Parathyroid adenoma (tissue), 2 donors: Measurements from ENCODE around the gene LRSAM1.

Source experiments
- H2AFZ ChIP-seq: fragments of 300-600 bp; sonication (generic); one replicate; pipeline ENCODE4 v1.7.0; 2017; ENCODE audit warnings: antibody characterized with exemption, mild to moderate bottlenecking
- H3K27ac ChIP-seq: fragments of 300-600 bp; sonication (generic); one replicate; pipeline ENCODE4 v1.7.0; 2017
- H3K27me3 ChIP-seq: fragments of 300-600 bp; sonication (generic); one replicate; pipeline ENCODE4 v1.7.0; 2017; ENCODE audit warnings: low read length; ENCODE audit not compliant: control insufficient read depth, insufficient read depth
- H3K36me3 ChIP-seq: fragments of 300-600 bp; sonication (generic); one replicate; pipeline ENCODE4 v1.7.0; 2017; ENCODE audit warnings: low read length; ENCODE audit not compliant: control insufficient read depth, insufficient read depth
- H3K4me1 ChIP-seq: fragments of 300-600 bp; sonication (generic); one replicate; pipeline ENCODE4 v1.7.0; 2017; ENCODE audit warnings: control low read depth
- H3K4me2 ChIP-seq: fragments of 300-600 bp; sonication (generic); one replicate; pipeline ENCODE4 v1.7.0; 2017; ENCODE audit warnings: low read length
- H3K4me3 ChIP-seq: fragments of 300-600 bp; sonication (generic); one replicate; pipeline ENCODE4 v1.7.0; 2017; ENCODE audit warnings: low read depth, low read length
- H3K79me2 ChIP-seq: fragments of 300-600 bp; sonication (generic); one replicate; pipeline ENCODE4 v1.7.0; 2017; ENCODE audit warnings: control low read depth
- H3K9ac ChIP-seq: fragments of 300-600 bp; sonication (generic); one replicate; pipeline ENCODE4 v1.7.0; 2017; ENCODE audit warnings: mild to moderate bottlenecking
- H3K9me3 ChIP-seq: fragments of 300-600 bp; sonication (generic); one replicate; pipeline ENCODE4 v1.7.0; 2017; ENCODE audit warnings: low read length; ENCODE audit not compliant: control insufficient read depth
- TF ChIP-seq, protein P1 (sequence below): fragments of 300-600 bp; sonication (generic); IDR thresholded peaks from one replicate; pipeline ENCODE4 v1.7.0; 2017; ENCODE audit warnings: antibody characterized with exemption, mild to moderate bottlenecking
- donor health status: primary hyperparathyroidism.

Gene LRSAM1

DNA sequence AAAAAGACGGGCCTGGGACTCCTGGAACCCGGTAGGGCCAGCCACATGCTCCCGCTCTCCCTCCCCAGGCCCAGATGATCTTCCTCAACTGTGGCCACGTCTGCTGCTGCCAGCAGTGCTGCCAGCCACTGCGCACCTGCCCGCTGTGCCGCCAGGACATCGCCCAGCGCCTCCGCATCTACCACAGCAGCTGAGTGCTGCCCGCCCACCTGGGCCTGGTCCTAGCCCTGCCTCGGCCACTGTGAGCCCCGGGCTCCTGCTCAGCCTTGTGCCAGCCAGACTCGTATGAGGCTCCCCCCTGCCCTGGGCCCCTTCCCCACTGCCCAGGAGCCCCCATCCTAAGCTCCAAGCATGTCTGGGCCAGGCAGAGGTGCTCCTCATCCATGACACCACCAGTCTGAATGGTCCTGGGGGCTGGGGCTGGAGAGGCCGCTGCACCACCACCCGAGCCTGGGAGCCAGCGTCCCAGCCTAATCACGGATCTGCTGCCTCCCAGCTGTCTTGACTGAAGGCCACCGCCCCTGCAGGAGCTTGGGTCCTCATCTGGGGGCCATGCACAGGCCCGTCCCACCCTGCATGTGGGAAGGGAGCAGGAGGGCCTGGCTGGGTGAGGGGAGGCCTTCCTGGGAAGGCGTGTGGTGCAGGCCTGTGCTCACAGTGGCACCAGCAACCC is 51.5 kb downstream of the LRSAM1 start:
- no peaks in the 10 kb centered on the region for H3K27me3 ChIP-seq
- no peaks in the 10 kb centered on the region for H3K79me2 ChIP-seq
- H3K27ac ChIP-seq: no peak overlapping the region
- no peaks in the 10 kb centered on the region for H3K36me3 ChIP-seq
- no peak overlapping the region for H2AFZ ChIP-seq
- H3K4me1 ChIP-seq: no peaks in the 10 kb centered on the region
- H3K9ac ChIP-seq: no peak overlapping the region
- H3K9me3 ChIP-seq: no peaks in the 10 kb centered on the region
- TF ChIP-seq, protein P1, sequence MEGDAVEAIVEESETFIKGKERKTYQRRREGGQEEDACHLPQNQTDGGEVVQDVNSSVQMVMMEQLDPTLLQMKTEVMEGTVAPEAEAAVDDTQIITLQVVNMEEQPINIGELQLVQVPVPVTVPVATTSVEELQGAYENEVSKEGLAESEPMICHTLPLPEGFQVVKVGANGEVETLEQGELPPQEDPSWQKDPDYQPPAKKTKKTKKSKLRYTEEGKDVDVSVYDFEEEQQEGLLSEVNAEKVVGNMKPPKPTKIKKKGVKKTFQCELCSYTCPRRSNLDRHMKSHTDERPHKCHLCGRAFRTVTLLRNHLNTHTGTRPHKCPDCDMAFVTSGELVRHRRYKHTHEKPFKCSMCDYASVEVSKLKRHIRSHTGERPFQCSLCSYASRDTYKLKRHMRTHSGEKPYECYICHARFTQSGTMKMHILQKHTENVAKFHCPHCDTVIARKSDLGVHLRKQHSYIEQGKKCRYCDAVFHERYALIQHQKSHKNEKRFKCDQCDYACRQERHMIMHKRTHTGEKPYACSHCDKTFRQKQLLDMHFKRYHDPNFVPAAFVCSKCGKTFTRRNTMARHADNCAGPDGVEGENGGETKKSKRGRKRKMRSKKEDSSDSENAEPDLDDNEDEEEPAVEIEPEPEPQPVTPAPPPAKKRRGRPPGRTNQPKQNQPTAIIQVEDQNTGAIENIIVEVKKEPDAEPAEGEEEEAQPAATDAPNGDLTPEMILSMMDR: no peak
- H3K4me2 ChIP-seq: no peak overlapping the region
- no peak overlapping the region for H3K4me3 ChIP-seq

DNA sequence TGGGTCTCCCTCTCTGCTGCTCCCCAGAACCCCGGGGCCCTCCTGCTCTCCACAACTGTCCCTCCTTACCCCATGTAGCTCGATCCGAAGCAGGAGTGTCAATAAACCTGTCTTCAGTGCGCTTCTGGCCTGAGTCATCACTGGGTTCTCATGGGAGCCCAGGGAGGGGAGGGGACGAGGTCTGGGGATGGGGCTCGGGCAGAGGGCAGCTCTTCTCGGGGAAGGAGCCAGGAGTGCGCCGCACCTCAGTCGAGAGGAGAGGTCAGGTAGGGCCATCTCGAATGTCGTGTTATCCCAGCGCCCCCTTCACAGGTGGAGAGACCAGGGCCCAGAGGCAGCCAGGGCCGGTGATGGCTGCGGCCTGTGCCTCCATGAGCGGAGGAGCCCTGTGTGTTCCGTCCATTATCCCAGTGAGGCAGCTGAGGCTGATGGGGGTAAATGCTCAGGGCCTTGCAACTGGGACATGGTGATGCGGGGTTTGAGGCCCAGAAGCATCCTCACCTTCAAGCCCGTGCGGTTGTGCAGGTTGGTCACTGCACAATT is 52.1 kb downstream of the LRSAM1 start:
- H3K79me2 ChIP-seq: no peaks in the 10 kb centered on the region
- no peak overlapping the region for H3K27ac ChIP-seq
- no peak overlapping the region for H3K4me2 ChIP-seq
- no peaks in the 10 kb centered on the region for H3K36me3 ChIP-seq
- no peak overlapping the region for H3K4me3 ChIP-seq
- H3K4me1 ChIP-seq: no peaks in the 10 kb centered on the region
- no peaks in the 10 kb centered on the region for H3K27me3 ChIP-seq
- TF ChIP-seq, protein P1: no peak
- H2AFZ ChIP-seq: no peak overlapping the region
- no peak overlapping the region for H3K9ac ChIP-seq
- no peaks in the 10 kb centered on the region for H3K9me3 ChIP-seq

DNA sequence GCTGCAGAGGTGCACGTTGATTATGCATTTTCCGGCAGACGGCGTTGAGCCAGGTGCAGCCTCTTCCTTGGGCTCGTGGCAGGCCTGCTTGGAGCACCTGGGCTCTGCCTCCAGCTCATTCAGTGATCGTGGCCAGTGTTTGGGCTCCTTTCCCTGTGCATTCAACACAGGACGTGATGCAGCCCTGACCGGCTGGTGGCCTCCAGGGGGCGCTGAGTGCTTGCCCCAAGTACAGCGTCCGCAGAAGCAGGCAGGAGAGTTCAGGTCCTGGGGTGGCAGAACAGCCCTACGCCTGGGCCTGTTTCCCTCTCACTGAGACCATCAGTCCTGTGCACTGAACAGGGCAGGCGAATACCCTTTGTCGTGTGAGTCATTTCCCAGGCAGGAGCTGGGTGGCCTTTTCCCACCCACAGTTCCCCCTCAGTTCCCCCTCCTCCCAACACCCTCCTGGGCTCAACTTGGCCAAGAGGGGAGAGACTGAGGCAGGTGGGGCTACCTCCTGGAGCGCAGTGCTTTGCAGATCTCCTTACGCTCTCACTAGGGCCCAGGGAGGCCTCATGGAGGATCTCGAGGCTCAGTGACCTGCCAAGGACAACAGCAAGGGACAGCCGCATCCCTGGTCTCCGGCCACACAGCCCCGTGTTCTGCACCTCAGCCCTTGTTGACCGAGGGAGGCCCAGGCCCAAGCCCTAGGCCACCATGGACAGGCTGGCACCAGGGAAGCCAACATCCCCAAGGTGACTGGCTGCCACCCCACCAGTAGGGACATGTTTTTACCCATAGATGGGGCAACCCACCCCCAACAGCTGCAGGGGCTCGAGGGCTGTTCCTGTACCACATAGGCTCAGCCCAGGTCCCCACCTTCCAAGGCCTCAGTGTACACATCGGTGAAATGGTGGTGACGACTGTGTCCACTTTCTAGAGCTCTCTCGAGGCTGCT is 52.9 kb downstream of the LRSAM1 start:
- Histone ChIP-seq H3K27me3 (no peaks in the 10 kb centered on the region), H3K27ac (no peak overlapping the region), H3K9me3 (no peaks in the 10 kb centered on the region), H3K36me3 (no peaks in the 10 kb centered on the region), H2AFZ (no peak overlapping the region), H3K79me2 (no peaks in the 10 kb centered on the region), H3K4me2 (no peak overlapping the region), H3K9ac (no peak overlapping the region), H3K4me1 (no peaks in the 10 kb centered on the region), H3K4me3 (no peak overlapping the region)
- TF ChIP-seq, protein P1: peak; percentile 67

DNA sequence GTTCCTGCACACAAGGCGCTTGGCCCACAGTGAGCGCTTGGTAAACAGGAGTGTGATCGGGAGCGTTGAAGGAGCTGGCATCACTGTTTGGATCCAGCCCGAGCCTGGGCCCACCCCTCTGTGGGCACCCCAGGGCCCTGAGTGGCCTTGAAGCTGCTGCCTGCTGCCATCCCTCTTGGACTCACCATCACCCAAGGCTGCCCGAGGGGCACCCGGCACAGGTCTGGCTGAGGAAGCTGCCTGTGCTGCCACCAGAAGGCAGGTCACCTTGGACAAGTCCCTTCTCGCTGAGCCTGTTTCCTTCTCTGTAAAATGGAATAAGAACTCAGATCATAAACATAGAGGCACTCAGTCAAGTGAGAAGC is 53.6 kb downstream of the LRSAM1 start:
- Histone ChIP-seq H3K79me2 (no peaks in the 10 kb centered on the region), H3K27ac (no peak overlapping the region), H3K4me2 (no peak overlapping the region), H3K4me3 (no peak overlapping the region), H2AFZ (no peak overlapping the region), H3K9ac (no peak overlapping the region), H3K9me3 (no peaks in the 10 kb centered on the region), H3K27me3 (no peaks in the 10 kb centered on the region), H3K36me3 (no peaks in the 10 kb centered on the region), H3K4me1 (no peaks in the 10 kb centered on the region)
- TF ChIP-seq, protein P1: no peak
